ENCODE results near the gene GRM7. TPM values are rescaled to one million over a fixed set of nuclear protein-coding genes. Genes with fewer than 3 reads are reported as not detected.
A peak's percentile ranks its signal among the peaks of the same experiment; 100 is the strongest.

Gene GRM7
- total and polyA plus RNA-seq, 12 donors, result 0.27 to 7.8 (median 3.2) TPM; not detected in 3

DNA sequence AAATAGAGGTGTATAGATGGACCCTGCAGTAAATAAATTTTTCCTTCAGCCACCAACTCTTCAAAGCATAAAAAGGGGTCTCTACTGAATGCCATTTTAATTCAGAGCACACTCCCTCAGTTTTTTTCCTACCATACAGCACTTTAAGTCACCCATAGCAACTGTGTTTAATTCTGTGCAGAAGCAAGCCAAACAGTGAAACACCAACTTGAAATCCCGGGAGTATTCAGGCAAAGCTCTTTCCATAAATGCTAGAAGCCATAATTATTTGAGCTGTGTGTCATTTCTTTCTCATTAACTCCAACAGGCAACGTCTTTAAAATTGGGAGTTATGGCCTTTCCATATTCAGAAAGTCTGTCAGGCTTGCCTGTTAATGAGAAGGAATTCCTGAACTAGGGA, 562.1 kb downstream of the GRM7 start:
- WGBS, 4 donors, result 61 to 74% (median 68%) methylated on average over 2 of the region's 2 CpGs
- intact Hi-C loops (cut with DNase I), result no loop called here
- Histone ChIP-seq H3K9me3 (replicated peaks in 1 of 3) (no peaks in the 10 kb centered on the region), H3K36me3 (replicated peaks in 1 of 2) (no peaks in the 10 kb centered on the region), H3K4me1 (replicated peaks in 1 of 2) (no peaks in the 10 kb centered on the region), H3K27me3 (no peaks in the 10 kb centered on the region), H3K27ac (no peak overlapping the region), H3K4me3 (no peak overlapping the region)
- TF ChIP-seq POLR2A (IDR thresholded peaks at IDR 0.05), result no peak
- TF ChIP-seq, protein P1, sequence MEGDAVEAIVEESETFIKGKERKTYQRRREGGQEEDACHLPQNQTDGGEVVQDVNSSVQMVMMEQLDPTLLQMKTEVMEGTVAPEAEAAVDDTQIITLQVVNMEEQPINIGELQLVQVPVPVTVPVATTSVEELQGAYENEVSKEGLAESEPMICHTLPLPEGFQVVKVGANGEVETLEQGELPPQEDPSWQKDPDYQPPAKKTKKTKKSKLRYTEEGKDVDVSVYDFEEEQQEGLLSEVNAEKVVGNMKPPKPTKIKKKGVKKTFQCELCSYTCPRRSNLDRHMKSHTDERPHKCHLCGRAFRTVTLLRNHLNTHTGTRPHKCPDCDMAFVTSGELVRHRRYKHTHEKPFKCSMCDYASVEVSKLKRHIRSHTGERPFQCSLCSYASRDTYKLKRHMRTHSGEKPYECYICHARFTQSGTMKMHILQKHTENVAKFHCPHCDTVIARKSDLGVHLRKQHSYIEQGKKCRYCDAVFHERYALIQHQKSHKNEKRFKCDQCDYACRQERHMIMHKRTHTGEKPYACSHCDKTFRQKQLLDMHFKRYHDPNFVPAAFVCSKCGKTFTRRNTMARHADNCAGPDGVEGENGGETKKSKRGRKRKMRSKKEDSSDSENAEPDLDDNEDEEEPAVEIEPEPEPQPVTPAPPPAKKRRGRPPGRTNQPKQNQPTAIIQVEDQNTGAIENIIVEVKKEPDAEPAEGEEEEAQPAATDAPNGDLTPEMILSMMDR (IDR thresholded peaks at IDR 0.05), result no peak
- DNase-seq, result no peak

DNA sequence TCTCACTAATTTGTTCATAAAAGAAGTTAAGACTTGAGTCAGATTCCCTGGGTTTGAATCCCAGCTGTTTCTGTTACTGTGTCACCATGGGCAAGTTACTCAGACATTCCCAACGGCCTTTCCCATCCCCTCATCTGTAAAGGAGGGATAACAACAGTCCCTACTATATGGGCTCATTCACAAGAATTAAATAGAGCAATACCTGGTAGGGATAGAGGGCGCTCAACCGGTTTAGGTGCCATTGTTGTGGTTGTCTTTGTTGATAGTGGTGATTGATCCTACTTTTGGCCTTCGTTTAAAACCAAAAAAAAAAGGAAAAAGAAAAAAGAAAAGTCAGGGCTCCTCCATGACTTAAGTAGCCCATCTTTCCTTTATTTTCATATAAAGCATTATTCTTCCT, 563.1 kb downstream of the GRM7 start:
- no peaks in the 10 kb centered on the region for H3K36me3 ChIP-seq (replicated peaks in 1 of 2)
- H3K9me3 ChIP-seq (replicated peaks in 1 of 3), result no peaks in the 10 kb centered on the region
- no peaks in the 10 kb centered on the region for H3K4me1 ChIP-seq (replicated peaks in 1 of 2)
- no peak overlapping the region for H3K27ac ChIP-seq
- 68 to 74% (median 71%) methylated on average over 4 of the region's 4 CpGs for WGBS, 4 donors
- no peaks in the 10 kb centered on the region for H3K27me3 ChIP-seq
- DNase-seq, result no peak
- TF ChIP-seq POLR2A (IDR thresholded peaks at IDR 0.05), result no peak
- TF ChIP-seq, protein P1 (IDR thresholded peaks at IDR 0.05), result no peak
- no peak overlapping the region for H3K4me3 ChIP-seq
- intact Hi-C loops (cut with DNase I), result no loop called here

DNA sequence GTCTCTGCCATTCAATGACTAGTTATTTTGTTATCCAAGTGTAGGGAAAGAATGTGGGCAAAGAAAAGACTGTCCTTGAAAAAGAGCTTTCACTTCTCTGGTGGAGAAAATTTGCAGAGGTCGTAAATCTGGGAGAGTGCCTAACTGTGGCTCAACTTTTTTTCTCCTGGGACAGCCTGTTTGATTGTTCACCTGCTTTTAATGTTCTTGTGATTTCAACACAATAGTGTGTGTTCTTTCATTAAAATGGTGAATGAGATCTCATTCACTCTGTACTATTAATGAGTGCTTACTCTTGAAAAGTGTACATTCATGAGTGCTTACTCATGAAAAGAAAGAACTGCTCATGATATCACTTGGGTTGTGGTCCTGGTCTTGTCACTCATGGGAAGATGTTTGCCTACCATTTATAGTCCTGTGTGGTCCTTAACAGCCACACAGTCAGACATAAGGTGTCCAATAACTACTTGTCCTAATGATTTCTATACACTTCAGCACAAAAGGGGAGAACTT, 567.3 kb downstream of the GRM7 start:
- intact Hi-C loops (cut with DNase I), result no loop called here
- H3K9me3 ChIP-seq (replicated peaks in 1 of 3), result peaks cover 0 to 4% (median 0%) of the 10 kb centered on the region in 3 donors
- WGBS, 4 donors, result 40 to 54% (median 46%) methylated on average over 1 of the region's 1 CpG
- no peaks in the 10 kb centered on the region for H3K4me1 ChIP-seq (replicated peaks in 1 of 2)
- H3K4me3 ChIP-seq, result no peak overlapping the region
- peak in 1 of 7 donors; percentile 1 for DNase-seq
- TF ChIP-seq, protein P1 (IDR thresholded peaks at IDR 0.05), result no peak
- TF ChIP-seq POLR2A (IDR thresholded peaks at IDR 0.05), result no peak
- H3K36me3 ChIP-seq (replicated peaks in 1 of 2), result no peaks in the 10 kb centered on the region
- H3K27me3 ChIP-seq, result no peaks in the 10 kb centered on the region
- H3K27ac ChIP-seq, result no peak overlapping the region

DNA sequence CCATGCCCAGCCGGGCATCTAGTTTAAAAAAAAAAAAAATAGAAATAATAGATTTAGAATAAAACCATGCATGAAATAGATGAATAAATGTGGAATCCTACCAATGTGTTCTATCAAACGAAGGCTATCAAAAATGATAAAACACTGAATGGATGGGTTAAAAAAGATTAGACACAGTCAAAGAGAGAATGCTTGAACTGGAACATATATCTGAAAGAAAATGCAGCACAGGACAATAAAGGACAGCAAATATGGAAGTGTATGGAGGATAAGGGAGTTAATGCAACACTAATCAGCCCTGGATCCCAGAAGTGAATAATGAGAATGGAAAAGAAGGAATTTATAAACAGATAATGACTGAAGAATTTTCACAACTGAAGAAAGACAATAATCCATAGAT, 571.7 kb downstream of the GRM7 start:
- Histone ChIP-seq H3K27me3 (no peaks in the 10 kb centered on the region), H3K36me3 (replicated peaks in 1 of 2) (no peaks in the 10 kb centered on the region), H3K4me3 (no peak overlapping the region), H3K9me3 (replicated peaks in 1 of 3) (peaks cover 0 to 4% (median 0%) of the 10 kb centered on the region in 3 donors), H3K4me1 (replicated peaks in 1 of 2) (no peaks in the 10 kb centered on the region), H3K27ac (no peak overlapping the region)
- intact Hi-C loops (cut with DNase I), result no loop called here
- TF ChIP-seq POLR2A (IDR thresholded peaks at IDR 0.05), result no peak
- TF ChIP-seq, protein P1 (IDR thresholded peaks at IDR 0.05), result no peak
- no peak for DNase-seq
- WGBS, 4 donors, result 82 to 89% (median 84%) methylated on average over 2 of the region's 2 CpGs

All from adrenal gland (tissue), 12 donors.